OCI-LY1 (cell line): ENCODE data around the gene ITIH5.

Experiments used
- H2AFZ ChIP-seq: fragments of 200-600 bp; sonication (generic), shearing (Covaris generic); 2 replicates; pipeline ENCODE4 v1.6.0; 2014; ENCODE audit warnings: antibody characterized with exemption, mild to moderate bottlenecking, low read length
- H3F3A ChIP-seq: fragments of 200-600 bp; sonication (generic), shearing (Covaris generic); 2 replicates; pipeline ENCODE4 v1.6.0; 2014; ENCODE audit warnings: mild to moderate bottlenecking, antibody characterized with exemption, low read length, moderate library complexity; ENCODE audit not compliant: insufficient read depth
- H3K27ac ChIP-seq: fragments of 200-600 bp; sonication (generic); 2 replicates; pipeline ENCODE4 v1.5.1; 2014; ENCODE audit warnings: low read length, mixed run types, mild to moderate bottlenecking, low read depth; ENCODE audit not compliant: poor library complexity, severe bottlenecking
- H3K27me3 ChIP-seq: fragments of 200-600 bp; sonication (generic); 2 replicates; pipeline ENCODE4 v1.6.0; 2014; ENCODE audit warnings: antibody characterized with exemption, mild to moderate bottlenecking, low read length, moderate library complexity; ENCODE audit not compliant: insufficient read depth
- H3K36me3 ChIP-seq: fragments of 200-600 bp; sonication (generic); 2 replicates; pipeline ENCODE4 v1.6.1; 2014; ENCODE audit warnings: mild to moderate bottlenecking, antibody characterized with exemption, low read length, moderate library complexity, mixed read lengths; ENCODE audit not compliant: insufficient read depth
- H3K4me1 ChIP-seq: fragments of 200-600 bp; sonication (generic); 2 replicates; pipeline ENCODE4 v1.5.1; 2014; ENCODE audit warnings: mild to moderate bottlenecking, low read length, moderate library complexity; ENCODE audit not compliant: insufficient read depth, severe bottlenecking
- H3K4me2 ChIP-seq: fragments of 200-600 bp; sonication (generic), shearing (Covaris generic); 2 replicates; pipeline ENCODE4 v1.6.1; 2014; ENCODE audit warnings: low read length
- H3K4me3 ChIP-seq: fragments of 200-600 bp; sonication (generic); 2 replicates; pipeline ENCODE4 v1.5.1; 2014; ENCODE audit warnings: low read length, low read depth, mild to moderate bottlenecking, mixed read lengths; ENCODE audit not compliant: poor library complexity, severe bottlenecking
- H3K79me2 ChIP-seq: fragments of 200-600 bp; shearing (Covaris generic); 2 replicates; pipeline ENCODE4 v1.6.1; 2016; ENCODE audit warnings: mixed run types, low read length, mixed read lengths; ENCODE audit not compliant: insufficient read depth
- H3K9ac ChIP-seq: fragments of 200-600 bp; sonication (generic), shearing (Covaris generic); 2 replicates; pipeline ENCODE4 v1.6.1; 2014; ENCODE audit warnings: mild to moderate bottlenecking, low read length, mixed read lengths
- H3K9me2 ChIP-seq: fragments of 200-600 bp; sonication (generic), shearing (Covaris generic); 2 replicates; pipeline ENCODE4 v1.6.1; 2014; ENCODE audit warnings: low read depth, mild to moderate bottlenecking, low read length, mixed read lengths
- H3K9me3 ChIP-seq: fragments of 200-600 bp; shearing (Covaris generic); 2 replicates; pipeline ENCODE4 v1.6.1; 2014; ENCODE audit warnings: low read length, mixed read lengths
- H4K20me1 ChIP-seq: fragments of 200-600 bp; sonication (generic), shearing (Covaris generic); 2 replicates; pipeline ENCODE4 v1.6.0; 2016; ENCODE audit warnings: mild to moderate bottlenecking, low read length; ENCODE audit not compliant: insufficient read depth
- EZH2 ChIP-seq: fragments of 200-600 bp; sonication (generic), shearing (Covaris generic); IDR thresholded peaks from 2 replicates; pipeline ENCODE4 v1.8.0; 2017; ENCODE audit warnings: borderline replicate concordance, mixed run types, mild to moderate bottlenecking, antibody characterized with exemption, low read length, moderate library complexity, mixed read lengths
- TF ChIP-seq, protein P1 (sequence below): fragments of 200-600 bp; sonication (generic), shearing (Covaris generic); IDR thresholded peaks from 2 replicates; pipeline ENCODE4 v1.5.1; 2017; ENCODE audit warnings: mild to moderate bottlenecking, antibody characterized with exemption, low read length, moderate library complexity, mixed read lengths

ITIH5 gene

DNA sequence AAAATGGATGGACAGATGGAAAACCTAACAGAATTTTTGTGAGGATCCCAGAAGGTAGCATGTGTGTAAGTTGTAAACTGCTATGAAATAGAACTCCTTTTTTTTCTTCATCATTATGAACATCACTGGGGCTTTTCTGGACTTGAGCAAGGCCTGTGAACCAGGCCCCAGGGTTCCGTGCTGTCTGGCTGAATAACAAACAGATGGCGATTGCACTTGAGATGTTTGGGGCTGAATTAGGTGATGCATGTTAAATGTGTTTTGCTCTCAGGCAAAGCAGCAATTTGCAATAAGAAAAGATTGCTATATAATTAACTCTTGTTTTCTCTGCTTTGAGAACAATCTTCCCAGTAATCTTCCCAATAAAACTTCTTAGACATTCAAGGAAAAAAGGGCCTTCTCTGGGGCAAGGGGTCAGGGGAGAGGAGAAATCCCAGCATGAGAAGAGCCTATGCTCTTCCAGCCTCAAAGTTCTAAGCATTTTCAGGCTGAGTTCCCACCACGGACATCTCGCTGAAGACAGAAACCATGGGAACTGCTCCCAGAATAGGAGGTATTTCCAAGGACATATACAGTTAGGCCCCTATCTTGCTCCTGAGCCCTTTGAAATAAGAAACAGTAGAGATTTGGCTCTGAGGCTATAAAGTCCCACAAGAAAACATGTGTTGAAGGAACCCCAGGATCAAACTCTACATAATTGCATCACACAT is 98.7 kb downstream of the ITIH5 start:
- H3K36me3 ChIP-seq = no peaks in the 10 kb centered on the region
- no peak overlapping the region for H3K27ac ChIP-seq
- H3K4me1 ChIP-seq = no peaks in the 10 kb centered on the region
- no peak overlapping the region for H3K4me2 ChIP-seq
- H3K9ac ChIP-seq = no peak overlapping the region
- TF ChIP-seq, protein P1, sequence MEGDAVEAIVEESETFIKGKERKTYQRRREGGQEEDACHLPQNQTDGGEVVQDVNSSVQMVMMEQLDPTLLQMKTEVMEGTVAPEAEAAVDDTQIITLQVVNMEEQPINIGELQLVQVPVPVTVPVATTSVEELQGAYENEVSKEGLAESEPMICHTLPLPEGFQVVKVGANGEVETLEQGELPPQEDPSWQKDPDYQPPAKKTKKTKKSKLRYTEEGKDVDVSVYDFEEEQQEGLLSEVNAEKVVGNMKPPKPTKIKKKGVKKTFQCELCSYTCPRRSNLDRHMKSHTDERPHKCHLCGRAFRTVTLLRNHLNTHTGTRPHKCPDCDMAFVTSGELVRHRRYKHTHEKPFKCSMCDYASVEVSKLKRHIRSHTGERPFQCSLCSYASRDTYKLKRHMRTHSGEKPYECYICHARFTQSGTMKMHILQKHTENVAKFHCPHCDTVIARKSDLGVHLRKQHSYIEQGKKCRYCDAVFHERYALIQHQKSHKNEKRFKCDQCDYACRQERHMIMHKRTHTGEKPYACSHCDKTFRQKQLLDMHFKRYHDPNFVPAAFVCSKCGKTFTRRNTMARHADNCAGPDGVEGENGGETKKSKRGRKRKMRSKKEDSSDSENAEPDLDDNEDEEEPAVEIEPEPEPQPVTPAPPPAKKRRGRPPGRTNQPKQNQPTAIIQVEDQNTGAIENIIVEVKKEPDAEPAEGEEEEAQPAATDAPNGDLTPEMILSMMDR = no peak
- TF ChIP-seq EZH2 = no peak
- no peak overlapping the region for H2AFZ ChIP-seq
- no peaks in the 10 kb centered on the region for H3K27me3 ChIP-seq
- no peaks in the 10 kb centered on the region for H3F3A ChIP-seq
- no peaks in the 10 kb centered on the region for H3K9me3 ChIP-seq
- no peaks in the 10 kb centered on the region for H3K9me2 ChIP-seq
- no peak overlapping the region for H3K4me3 ChIP-seq
- no peaks in the 10 kb centered on the region for H3K79me2 ChIP-seq
- no peaks in the 10 kb centered on the region for H4K20me1 ChIP-seq

DNA sequence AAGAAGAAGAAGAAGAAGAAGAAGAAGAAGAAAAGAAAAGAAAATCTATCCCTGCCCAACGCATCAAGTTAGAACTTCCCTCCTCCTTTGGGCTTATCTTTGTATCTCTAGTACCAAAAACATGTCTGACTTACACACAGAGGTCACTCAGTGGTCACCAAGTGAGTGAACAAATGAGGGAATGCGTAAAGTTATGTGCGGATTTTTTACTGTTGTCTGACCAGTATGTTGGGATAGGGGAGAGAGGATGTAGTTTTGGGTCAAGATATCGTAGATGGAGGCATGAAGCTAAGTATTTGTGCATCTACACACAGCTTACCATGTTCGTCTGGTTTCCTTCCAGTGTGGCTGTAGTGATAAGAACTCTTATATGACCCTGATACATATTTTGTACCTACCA is 99.9 kb downstream of the ITIH5 start:
- Histone ChIP-seq H3K36me3 (no peaks in the 10 kb centered on the region), H3K27ac (no peak overlapping the region), H3K79me2 (no peaks in the 10 kb centered on the region), H3K9me3 (no peaks in the 10 kb centered on the region), H3K4me1 (no peaks in the 10 kb centered on the region), H3F3A (no peaks in the 10 kb centered on the region), H2AFZ (no peak overlapping the region), H3K4me3 (no peak overlapping the region), H3K27me3 (no peaks in the 10 kb centered on the region), H3K4me2 (no peak overlapping the region), H4K20me1 (no peaks in the 10 kb centered on the region), H3K9me2 (no peaks in the 10 kb centered on the region), H3K9ac (no peak overlapping the region)
- TF ChIP-seq EZH2 = no peak
- TF ChIP-seq, protein P1 = no peak

DNA sequence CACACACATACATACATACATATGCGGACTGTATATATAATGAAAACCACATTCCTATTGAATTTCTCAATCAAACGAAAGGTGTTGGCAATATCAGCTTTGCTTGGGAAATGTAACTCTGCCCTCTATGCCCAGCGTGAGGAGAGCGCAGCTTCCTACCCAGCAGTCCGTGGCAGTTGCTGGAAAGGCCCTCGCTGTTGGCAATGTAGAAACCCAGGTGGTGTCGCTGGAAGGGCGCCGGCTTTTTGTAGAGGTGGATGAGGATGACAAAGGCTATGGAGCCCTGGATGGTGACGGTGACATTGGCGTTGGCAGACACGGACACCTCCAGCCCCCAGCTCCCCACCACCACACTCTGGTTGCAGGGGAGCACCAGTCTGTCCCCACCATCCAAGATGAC is 100.9 kb downstream of the ITIH5 start:
- Histone ChIP-seq H3F3A (no peaks in the 10 kb centered on the region), H3K27ac (no peak overlapping the region), H3K4me1 (no peaks in the 10 kb centered on the region), H3K4me3 (no peak overlapping the region), H3K4me2 (no peak overlapping the region), H3K27me3 (no peaks in the 10 kb centered on the region), H3K79me2 (no peaks in the 10 kb centered on the region), H3K9me3 (no peaks in the 10 kb centered on the region), H3K9me2 (no peaks in the 10 kb centered on the region), H3K9ac (no peak overlapping the region), H4K20me1 (no peaks in the 10 kb centered on the region), H2AFZ (no peak overlapping the region), H3K36me3 (no peaks in the 10 kb centered on the region)
- TF ChIP-seq, protein P1 = no peak
- TF ChIP-seq EZH2 = no peak
